ENCODE data around the gene IMP3. TPM values are rescaled to one million over a fixed set of nuclear protein-coding genes. Genes with fewer than 3 reads are reported as not detected.

IMP3 gene
- total RNA-seq, 1 experiment from 2014 or later: 58.0 TPM

GRCh38 chr15:75631935-75632334 lies 8.1 kb downstream of the IMP3 start:
- intact Hi-C loops (cut with micrococcal nuclease): no loop called here
- Mint-ChIP-seq H3K27me3 (ENCODE audit: insufficient read depth, unreplicated experiment) (no peaks in the 10 kb centered on the region), H3K36me3 (ENCODE audit: insufficient read depth, unreplicated experiment) (peaks cover 6% of the 10 kb centered on the region), H3K4me1 (ENCODE audit: insufficient read depth, unreplicated experiment) (peaks cover 12% of the 10 kb centered on the region), H3K9me3 (ENCODE audit: unreplicated experiment) (no peaks in the 10 kb centered on the region), H3K27ac (ENCODE audit: low read depth, unreplicated experiment) (no peak overlapping the region), H3K4me3 (ENCODE audit: unreplicated experiment) (no peak overlapping the region)
- no peak for TF ChIP-seq CTCF (IDR thresholded peaks at IDR 0.05; ENCODE audit: unreplicated experiment)
- BruUV-seq (replicated peaks): no TSS peak
- ChIA-PET CTCF (no interaction called here), POLR2A (interaction anchor here (1.0 kb wide), 1 partner anchor 177 kb away, joined by 6 read pairs; no protein-coding TSS in a partner anchor)
- no peak for DNase-seq (ENCODE audit: unreplicated experiment)

- peak within 1 kb of the TSS; percentile 95 for H3K27ac Mint-ChIP-seq (ENCODE audit: low read depth, unreplicated experiment)
- H3K27me3 Mint-ChIP-seq (ENCODE audit: insufficient read depth, unreplicated experiment): no peaks in the 10 kb centered on the region
- TF ChIP-seq CTCF (IDR thresholded peaks at IDR 0.05; ENCODE audit: unreplicated experiment): no peak
- H3K9me3 Mint-ChIP-seq (ENCODE audit: unreplicated experiment): no peaks in the 10 kb centered on the region
- POLR2A ChIA-PET: interaction anchor here (0.6 to 4.0 kb wide), 26 partner anchors 9 to 424 kb away, joined by 3 to 158 read pairs (median 4); partner anchors contain the start of genes C15orf39, IMP3, MAN2C1 and PTPN9
- intact Hi-C loops (cut with micrococcal nuclease): loop anchor here (2.0 to 5.0 kb wide), 2 partner anchors 117 to 173 kb away; partner anchors contain the start of gene SIN3A
- CTCF ChIA-PET: interaction anchor here (0.5 to 3.6 kb wide), 9 partner anchors 14 to 1762 kb away, joined by 3 to 37 read pairs (median 4); partner anchors contain the start of genes IMP3 and SNX33
- DNase-seq (ENCODE audit: unreplicated experiment): peak; percentile 94
- BruUV-seq (replicated peaks): TSS peak; percentile 91
- H3K4me1 Mint-ChIP-seq (ENCODE audit: insufficient read depth, unreplicated experiment): peaks cover 15% of the 10 kb centered on the region
- peak within 1 kb of the TSS; percentile 87 for H3K4me3 Mint-ChIP-seq (ENCODE audit: unreplicated experiment)
- H3K36me3 Mint-ChIP-seq (ENCODE audit: insufficient read depth, unreplicated experiment): no peaks in the 10 kb centered on the region
Observed at GRCh38 chr15:75625542-75626347, 14.3 kb downstream of the IMP3 start, which contains the start of gene SNUPN. Gene SNUPN, minus strand, starts transcription at chr15:75625725. Its CDS starts 4,674 bp downstream, at chr15:75621051.

DNA sequence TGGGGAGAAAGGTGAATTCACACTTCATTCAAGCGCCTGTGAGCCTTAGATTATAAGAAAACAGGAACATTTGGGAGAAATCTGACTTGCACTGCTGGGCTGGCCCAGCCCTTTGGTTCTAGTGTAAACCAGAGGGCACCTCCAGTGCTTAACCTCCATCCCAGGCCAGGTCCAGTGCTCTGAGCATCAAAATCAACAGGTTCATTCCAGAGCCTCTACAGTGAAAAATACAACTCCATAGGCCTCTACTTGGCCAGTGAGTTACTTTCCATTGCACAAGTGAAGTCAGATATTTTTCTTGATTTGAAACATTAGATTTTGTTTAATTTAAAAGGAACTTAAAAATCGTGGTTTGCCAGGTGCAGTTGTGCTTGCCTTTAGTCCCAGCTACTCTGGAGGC lies 17.5 kb downstream of the IMP3 start:
- intact Hi-C loops (cut with micrococcal nuclease): loop anchor here (5.0 kb wide), 1 partner anchor 255 kb away; the partner anchor contains the start of gene MAN2C1
- Mint-ChIP-seq H3K9me3 (ENCODE audit: unreplicated experiment) (no peaks in the 10 kb centered on the region), H3K4me1 (ENCODE audit: insufficient read depth, unreplicated experiment) (peaks cover 18% of the 10 kb centered on the region), H3K36me3 (ENCODE audit: insufficient read depth, unreplicated experiment) (peaks cover 26% of the 10 kb centered on the region), H3K4me3 (ENCODE audit: unreplicated experiment) (no peak overlapping the region), H3K27ac (ENCODE audit: low read depth, unreplicated experiment) (no peak overlapping the region), H3K27me3 (ENCODE audit: insufficient read depth, unreplicated experiment) (no peaks in the 10 kb centered on the region)
- no peak for DNase-seq (ENCODE audit: unreplicated experiment)
- no TSS peak for BruUV-seq (replicated peaks)
- ChIA-PET CTCF (no interaction called here), POLR2A (interaction anchor here (1.1 to 4.9 kb wide), 4 partner anchors 18 to 171 kb away, joined by 3 to 73 read pairs (median 14); partner anchors contain the start of genes IMP3, SIN3A and SNX33)
- TF ChIP-seq CTCF (IDR thresholded peaks at IDR 0.05; ENCODE audit: unreplicated experiment): no peak

DNA sequence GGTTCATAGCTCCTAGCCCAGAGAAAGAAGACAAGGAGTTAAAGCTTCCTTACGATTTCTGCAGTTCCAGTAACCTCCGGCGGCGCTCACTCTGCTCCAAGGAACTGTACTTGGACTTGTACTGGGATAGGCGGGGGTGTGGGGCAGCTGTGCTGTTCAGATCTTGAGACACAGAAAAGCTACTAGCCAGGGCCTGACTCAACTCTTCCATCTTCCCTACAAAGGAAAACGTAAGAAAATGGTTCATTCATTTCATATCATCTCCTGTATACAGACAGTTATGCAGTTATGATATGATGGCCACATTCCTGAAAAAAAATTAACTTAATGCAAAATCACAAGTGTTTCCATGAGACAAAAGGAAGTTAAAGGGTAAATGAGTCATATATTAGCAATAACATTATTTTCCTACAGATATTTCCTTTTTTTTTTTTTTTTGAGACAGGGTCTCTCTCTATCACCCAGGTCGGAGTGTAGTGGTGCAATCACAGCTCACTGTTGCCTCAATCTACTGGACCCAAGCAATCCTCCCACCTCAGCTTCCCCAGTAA lies 19.1 kb downstream of the IMP3 start:
- Mint-ChIP-seq H3K4me1 (ENCODE audit: insufficient read depth, unreplicated experiment) (peaks cover 16% of the 10 kb centered on the region), H3K27ac (ENCODE audit: low read depth, unreplicated experiment) (peak overlapping the region; percentile 88), H3K4me3 (ENCODE audit: unreplicated experiment) (peak overlapping the region; percentile 62), H3K9me3 (ENCODE audit: unreplicated experiment) (no peaks in the 10 kb centered on the region), H3K27me3 (ENCODE audit: insufficient read depth, unreplicated experiment) (no peaks in the 10 kb centered on the region), H3K36me3 (ENCODE audit: insufficient read depth, unreplicated experiment) (peaks cover 42% of the 10 kb centered on the region)
- POLR2A ChIA-PET: interaction anchor here (0.5 to 4.9 kb wide), 21 partner anchors 12 to 253 kb away, joined by 3 to 73 read pairs (median 4); partner anchors contain the start of genes IMP3, MAN2C1, PTPN9 and SIN3A
- peak; percentile 81 for DNase-seq (ENCODE audit: unreplicated experiment)
- peak; percentile 17 for TF ChIP-seq CTCF (IDR thresholded peaks at IDR 0.05; ENCODE audit: unreplicated experiment)
- BruUV-seq (replicated peaks): no TSS peak
- CTCF ChIA-PET: interaction anchor here (0.6 to 2.0 kb wide), 16 partner anchors 13 to 253 kb away, joined by 3 to 12 read pairs (median 5); partner anchors contain the start of genes IMP3, MAN2C1 and SNX33
- intact Hi-C loops (cut with micrococcal nuclease): loop anchor here (2.0 to 5.0 kb wide), 3 partner anchors 20 to 254 kb away; partner anchors contain the start of genes IMP3, MAN2C1 and PTPN9
